GM12864 (cell line): Measurements from ENCODE around the gene MYOG.

ENCODE experiments used
- DNase-seq: peaks from one replicate; pipeline ENCODE4 v3.0.0-alpha.2; 2011; ENCODE audit warnings: low read depth
- H3K4me3 ChIP-seq: 2 replicates; pipeline ENCODE4 v1.5.1; 2011; ENCODE audit warnings: mild to moderate bottlenecking, low read depth, low read length, control low read depth
- TF ChIP-seq, protein P1 (sequence below): IDR thresholded peaks from 2 replicates; pipeline ENCODE4 v1.5.1; 2011; ENCODE audit warnings: low read depth, mild to moderate bottlenecking, moderate library complexity, low read length, control low read depth, inconsistent platforms; ENCODE audit errors: missing control alignments

Gene MYOG

DNA sequence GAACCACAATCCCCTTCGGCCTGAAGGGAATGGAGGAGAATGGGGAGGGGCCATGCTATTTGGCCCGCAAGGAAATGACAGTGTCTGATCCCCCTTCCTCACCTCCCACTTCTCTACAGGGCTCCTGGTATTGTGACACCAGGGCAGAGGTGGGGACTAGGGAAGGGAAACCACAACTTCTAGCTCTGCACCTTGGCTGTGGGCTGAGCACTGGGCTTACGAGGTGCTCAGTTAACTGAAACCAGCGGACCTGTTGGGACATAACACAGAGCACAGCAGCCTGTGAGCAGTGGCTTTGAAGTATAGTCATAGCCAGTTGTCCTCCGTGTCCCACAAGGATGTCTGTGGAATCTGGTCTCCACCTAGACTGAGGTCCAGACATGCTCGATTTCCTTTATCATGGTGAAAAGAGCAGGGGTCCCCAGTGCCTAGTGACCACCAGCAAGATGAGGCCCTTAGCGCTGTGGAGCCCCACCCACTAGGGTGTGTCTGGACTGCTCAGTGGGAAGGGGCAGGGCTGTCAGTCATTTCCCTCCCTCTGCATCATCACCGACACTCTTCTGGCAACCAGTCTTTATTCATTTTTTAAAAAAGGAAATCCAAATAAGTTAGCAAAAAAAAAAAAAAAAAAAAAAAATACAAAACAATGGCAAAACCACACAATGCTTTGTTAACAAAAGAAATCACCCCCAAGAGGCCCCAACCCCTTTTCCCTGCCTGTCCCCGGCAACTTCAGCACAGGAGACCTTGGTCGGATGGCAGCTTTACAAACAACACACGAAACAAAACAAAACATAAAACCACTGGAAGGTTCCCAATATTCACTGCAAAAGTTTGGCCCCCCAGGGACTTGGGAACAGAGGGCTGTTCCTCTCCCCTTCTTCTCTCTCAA lies 3.0 kb downstream of the MYOG start:
- no peak overlapping the region for H3K4me3 ChIP-seq
- TF ChIP-seq, protein P1, sequence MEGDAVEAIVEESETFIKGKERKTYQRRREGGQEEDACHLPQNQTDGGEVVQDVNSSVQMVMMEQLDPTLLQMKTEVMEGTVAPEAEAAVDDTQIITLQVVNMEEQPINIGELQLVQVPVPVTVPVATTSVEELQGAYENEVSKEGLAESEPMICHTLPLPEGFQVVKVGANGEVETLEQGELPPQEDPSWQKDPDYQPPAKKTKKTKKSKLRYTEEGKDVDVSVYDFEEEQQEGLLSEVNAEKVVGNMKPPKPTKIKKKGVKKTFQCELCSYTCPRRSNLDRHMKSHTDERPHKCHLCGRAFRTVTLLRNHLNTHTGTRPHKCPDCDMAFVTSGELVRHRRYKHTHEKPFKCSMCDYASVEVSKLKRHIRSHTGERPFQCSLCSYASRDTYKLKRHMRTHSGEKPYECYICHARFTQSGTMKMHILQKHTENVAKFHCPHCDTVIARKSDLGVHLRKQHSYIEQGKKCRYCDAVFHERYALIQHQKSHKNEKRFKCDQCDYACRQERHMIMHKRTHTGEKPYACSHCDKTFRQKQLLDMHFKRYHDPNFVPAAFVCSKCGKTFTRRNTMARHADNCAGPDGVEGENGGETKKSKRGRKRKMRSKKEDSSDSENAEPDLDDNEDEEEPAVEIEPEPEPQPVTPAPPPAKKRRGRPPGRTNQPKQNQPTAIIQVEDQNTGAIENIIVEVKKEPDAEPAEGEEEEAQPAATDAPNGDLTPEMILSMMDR = no peak
- DNase-seq = no peak

DNA sequence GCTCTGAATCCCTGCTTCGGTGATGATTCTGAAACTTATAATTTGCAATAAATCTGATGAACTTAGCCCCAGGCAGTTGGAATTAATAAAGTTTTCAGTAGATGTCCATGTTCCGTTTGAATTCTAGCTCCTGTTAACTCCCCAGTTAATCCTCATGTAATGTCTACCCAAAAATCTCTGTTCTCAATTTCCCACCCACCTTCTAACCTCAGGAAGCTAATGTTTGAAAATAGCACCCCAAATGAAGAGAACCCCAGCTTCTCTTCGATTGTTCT lies 3.6 kb downstream of the MYOG start:
- no peak for DNase-seq
- TF ChIP-seq, protein P1 = no peak
- H3K4me3 ChIP-seq = no peak overlapping the region

DNA sequence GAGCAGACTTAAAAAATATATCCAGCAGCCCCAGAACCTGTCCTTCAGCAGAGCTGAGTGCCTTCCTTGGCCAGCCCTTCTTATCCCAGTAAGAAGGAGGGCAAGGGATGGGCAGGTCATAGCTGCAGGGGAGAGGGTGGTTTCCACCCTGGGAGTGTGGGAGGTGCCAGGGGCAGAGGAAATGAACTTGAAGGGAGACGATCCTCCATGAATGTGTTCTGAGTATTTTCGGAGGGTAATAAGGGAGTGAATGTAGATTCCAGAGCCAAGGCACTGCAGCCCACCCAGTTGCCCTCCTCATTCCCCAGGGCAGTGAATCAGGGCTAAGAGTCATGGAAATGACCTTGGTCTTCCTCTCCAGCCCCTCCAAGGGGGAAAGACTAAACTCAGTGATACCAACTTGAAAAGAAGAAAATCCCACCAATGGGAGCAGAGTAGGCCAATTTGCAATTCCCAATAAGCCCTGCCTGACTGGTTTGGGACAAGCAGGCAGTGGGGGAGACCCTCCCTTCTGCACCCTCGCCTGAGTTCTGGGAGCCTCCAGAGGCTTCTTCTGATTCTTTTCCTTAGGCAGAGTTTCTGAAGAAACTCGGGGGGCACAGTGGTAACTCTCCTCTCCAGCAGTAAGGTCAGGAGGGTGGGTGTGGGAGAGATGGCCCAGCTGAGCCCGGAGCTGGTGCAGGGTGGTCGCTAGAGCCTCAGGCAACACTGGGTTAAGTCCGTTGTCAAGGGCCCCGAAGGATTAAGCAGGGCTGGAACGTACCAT lies 4.2 kb downstream of the MYOG start:
- no peak overlapping the region for H3K4me3 ChIP-seq
- no peak for DNase-seq
- TF ChIP-seq, protein P1 = no peak

DNA sequence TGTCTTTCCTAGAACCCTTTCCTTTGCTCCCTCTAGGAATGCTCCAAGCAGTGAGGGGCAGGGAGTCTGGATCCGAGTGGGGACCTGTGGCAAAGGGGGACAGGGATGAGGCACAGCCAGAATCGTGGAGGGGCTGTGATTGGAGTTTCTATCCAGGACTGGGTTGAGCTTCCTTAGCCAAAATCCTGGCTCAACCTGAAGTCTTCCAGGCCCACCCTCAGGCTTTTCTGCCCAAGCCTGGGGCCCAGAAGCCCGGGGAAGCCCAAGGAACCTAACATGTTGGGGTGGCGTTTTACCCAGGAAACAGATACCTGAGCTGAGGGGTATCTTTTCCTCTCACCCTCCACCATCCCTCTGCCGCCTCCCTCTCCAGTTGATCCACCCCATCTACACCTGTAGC lies 5.4 kb downstream of the MYOG start:
- no peak overlapping the region for H3K4me3 ChIP-seq
- TF ChIP-seq, protein P1 = no peak
- DNase-seq = no peak

DNA sequence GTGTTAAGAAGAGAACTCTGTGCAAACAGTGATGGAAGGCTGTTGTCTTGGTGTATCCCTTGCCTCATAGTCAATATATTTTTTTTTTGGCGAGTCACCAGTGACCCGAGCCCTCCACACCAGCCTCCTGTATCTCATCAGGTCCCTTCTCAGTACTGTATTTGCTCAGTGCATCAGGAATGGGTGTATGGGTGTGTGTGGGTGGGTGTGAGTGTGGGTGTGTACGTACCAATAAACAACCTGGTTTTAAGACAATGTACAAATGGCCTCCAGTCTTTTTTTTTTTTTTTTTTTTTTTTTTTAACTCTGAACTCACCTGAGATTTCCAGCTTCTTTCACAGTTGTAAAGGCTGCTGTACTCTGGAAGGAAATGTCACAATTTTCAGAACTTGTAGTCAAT lies 7.3 kb downstream of the MYOG start:
- no peak overlapping the region for H3K4me3 ChIP-seq
- TF ChIP-seq, protein P1 = no peak
- DNase-seq = no peak

DNA sequence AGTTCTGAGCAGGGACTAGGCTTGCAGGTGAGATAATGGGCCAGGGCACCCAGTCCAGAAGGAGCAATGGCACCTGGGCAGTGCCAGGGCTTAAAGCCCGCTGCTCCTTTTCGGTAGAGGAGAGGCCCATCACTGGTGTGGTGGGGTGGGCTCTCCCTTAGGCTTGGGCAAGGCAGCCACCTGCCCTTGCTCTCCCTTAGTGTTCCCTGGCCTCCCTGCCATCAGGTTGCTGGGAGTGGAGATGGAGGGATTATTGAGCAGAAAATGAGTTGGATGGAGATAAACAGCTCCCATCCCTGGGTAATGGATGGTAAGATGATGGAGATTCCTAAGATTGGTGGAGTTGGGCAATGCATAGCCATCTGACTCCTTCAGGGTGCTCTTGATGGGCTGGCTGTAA lies 7.9 kb downstream of the MYOG start:
- TF ChIP-seq, protein P1 = no peak
- DNase-seq = no peak
- no peak overlapping the region for H3K4me3 ChIP-seq
